Measurements from ENCODE around the gene RCAN3.

RCAN3 gene

DNA sequence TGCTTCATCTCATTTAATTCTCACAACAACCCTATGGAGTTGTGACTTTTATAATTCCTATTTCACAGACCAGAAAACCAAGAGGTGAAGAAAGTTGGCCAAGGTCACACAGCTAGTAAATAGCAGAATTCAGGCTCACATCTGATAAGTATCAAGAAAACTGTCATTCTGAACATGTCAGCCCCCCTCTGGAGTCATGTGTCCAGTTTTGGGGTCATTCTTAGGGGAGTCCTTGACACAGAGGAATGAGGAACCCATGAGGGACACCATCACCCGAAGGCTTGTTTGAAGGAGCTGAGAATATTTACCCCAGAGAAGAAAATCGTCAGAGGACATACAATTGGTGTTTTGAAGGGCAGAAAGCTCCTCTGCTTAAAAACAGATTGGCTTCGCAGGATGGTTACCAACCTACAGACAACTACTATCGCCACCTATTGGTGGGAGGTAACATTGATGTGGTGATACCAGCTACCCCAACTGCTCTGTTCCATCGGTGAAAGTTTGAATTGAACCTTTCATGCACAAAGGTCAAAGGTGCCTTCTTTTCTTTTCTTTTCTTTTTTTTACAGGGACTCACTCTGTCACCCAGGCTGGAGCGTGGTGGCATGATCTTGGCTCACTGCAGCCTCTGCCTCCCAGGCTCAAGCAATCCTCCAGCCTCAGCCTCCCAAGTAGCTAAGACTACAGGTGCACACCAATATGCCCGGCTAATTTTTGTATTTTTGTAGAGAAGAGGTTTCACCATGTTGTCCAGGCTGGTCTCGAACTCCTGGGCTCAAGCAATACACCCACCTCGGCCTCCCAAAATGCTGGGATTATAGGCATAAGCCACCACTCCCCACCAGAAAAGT lies 84.6 kb downstream of the RCAN3 start:
- DNase-seq: peak; percentile 30

DNA sequence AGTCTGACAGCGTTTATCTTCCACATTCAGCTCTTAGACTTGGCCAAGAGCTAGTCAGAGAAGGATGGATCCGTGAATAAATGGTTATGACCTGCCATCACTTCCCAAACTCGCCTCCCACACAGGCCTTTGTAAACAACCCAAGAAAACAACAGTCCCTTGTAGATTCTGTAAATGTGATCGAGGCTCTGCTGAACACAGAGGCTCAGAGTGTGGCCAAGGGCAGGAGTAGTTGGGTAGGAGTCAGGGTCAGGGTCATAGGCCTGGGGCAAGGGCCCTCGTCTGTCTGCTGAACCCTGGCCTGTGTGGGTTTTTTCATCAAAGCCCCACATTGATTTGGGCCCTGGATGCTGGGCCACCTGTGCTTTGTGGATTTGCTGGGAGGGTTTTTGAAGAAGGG lies 85.9 kb downstream of the RCAN3 start:
- no peak for DNase-seq

DNA sequence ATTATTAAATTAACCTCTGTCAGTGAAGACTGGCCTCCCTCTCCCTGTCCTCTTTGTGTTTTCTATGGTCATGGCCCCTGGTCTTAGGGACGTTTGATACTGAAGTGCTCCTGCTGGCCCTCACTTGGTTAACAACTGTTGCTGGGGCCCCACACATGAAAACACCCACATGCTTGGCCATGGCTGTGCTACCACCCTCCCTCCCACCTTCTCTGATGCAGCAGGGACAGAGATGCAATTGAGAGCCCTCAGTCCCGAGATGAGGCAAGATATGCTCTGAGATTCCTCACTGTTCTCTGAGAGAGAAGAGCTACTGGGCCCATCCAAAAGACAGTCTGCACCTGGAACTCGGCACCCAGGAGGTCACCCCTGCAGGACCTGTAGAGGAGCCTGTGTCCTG lies 86.6 kb downstream of the RCAN3 start:
- DNase-seq: no peak
